Astrocyte (in vitro differentiated cells and primary cell): Measurements from ENCODE around the gene STK39.

Experiments used
- CTCF ChIP-seq: IDR thresholded peaks from 2 replicates; pipeline ENCODE4 v1.5.1; 2011; ENCODE audit warnings: low read depth, mild to moderate bottlenecking, inconsistent platforms, low read length, moderate library complexity; ENCODE audit not compliant: insufficient read depth
- EZH2 ChIP-seq: IDR thresholded peaks from 2 replicates; pipeline ENCODE4 v1.6.1; 2012; ENCODE audit warnings: mild to moderate bottlenecking, low read length, inconsistent platforms; ENCODE audit not compliant: insufficient read depth

GRCh38 chr2:168120310-168120709, 127.1 kb downstream of the STK39 start:
- TF ChIP-seq CTCF (no peak), EZH2 (no peak)
